K562 (cell line): ENCODE data around the gene DCST1. TPM values are rescaled to one million over a fixed set of nuclear protein-coding genes. Genes with fewer than 3 reads are reported as not detected.
A peak's percentile ranks its signal among the peaks of the same experiment; 100 is the strongest.

ENCODE experiments used
- CBX3 ChIP-seq, 2 experiments: IDR thresholded peaks; 1 replicate in 1 of 2; 2 replicates in 1 of 2; pipeline ENCODE4 v1.6.1; 2012; ENCODE audit warnings: inconsistent platforms in 2 of 2, low read length in 2 of 2, borderline replicate concordance in 1 of 2, control low read depth in 1 of 2
- DMBX1 ChIP-seq: fragments of 250-450 bp; sonication (Bioruptor Pico); IDR thresholded peaks from 2 replicates; pipeline ENCODE4 v1.8.0; 2022; ENCODE audit warnings: inconsistent platforms, mild to moderate bottlenecking, moderate library complexity, borderline replicate concordance
- EGR1 ChIP-seq: fragments of 450-650 bp; conservative IDR thresholded peaks from 2 replicates; pipeline ENCODE4 v1.6.1; 2017; ENCODE audit warnings: mild to moderate bottlenecking
- HDAC2 ChIP-seq: fragments of 450-650 bp; IDR thresholded peaks from 2 replicates; pipeline ENCODE4 v1.6.1; 2016; ENCODE audit warnings: mild to moderate bottlenecking
- ILK ChIP-seq: fragments of 450-650 bp; IDR thresholded peaks from 2 replicates; pipeline ENCODE4 v1.6.1; 2016; ENCODE audit warnings: missing genetic modification characterization, low read depth, mild to moderate bottlenecking, missing compliant biosample characterization, moderate library complexity, borderline replicate concordance
- KDM5B ChIP-seq: fragments of 200-600 bp; sonication (generic); IDR thresholded peaks from 2 replicates; pipeline ENCODE4 v1.6.1; 2012; ENCODE audit warnings: low read depth, mild to moderate bottlenecking, moderate library complexity, low read length, control low read depth, inconsistent platforms; ENCODE audit not compliant: insufficient replicate concordance
- MYC ChIP-seq, 2 experiments: fragments of 250-450 bp in 1 of 2; sonication (Bioruptor Pico) in 1 of 2; IDR thresholded peaks; 2 replicates each; pipeline versions ENCODE4 v1.5.1 to v1.6.1; 2012 to 2021; ENCODE audit warnings: low read depth in 2 of 2, borderline replicate concordance in 1 of 2, improper control_type of control experiment in 1 of 2, low read length in 1 of 2, mild to moderate bottlenecking in 1 of 2, moderate library complexity in 1 of 2
- RBBP5 ChIP-seq: fragments of 200-600 bp; sonication (generic); IDR thresholded peaks from 2 replicates; pipeline ENCODE4 v1.6.1; 2012; ENCODE audit warnings: borderline replicate concordance, mild to moderate bottlenecking, low read length, control low read depth, inconsistent platforms; ENCODE audit not compliant: insufficient read depth, poor library complexity, severe bottlenecking
- SP1 ChIP-seq: sonication (generic); formaldehyde crosslinking; IDR thresholded peaks from 2 replicates; pipeline ENCODE4 v1.8.1; 2022; ENCODE audit warnings: mild to moderate bottlenecking, missing genetic modification reagents
- TEAD2 ChIP-seq: fragments of 450-650 bp; IDR thresholded peaks from 2 replicates; pipeline ENCODE4 v1.6.1; 2016; ENCODE audit warnings: missing genetic modification characterization, control low read depth, missing compliant biosample characterization
- ZBTB7A ChIP-seq: IDR thresholded peaks from 2 replicates; pipeline ENCODE4 v1.6.1; 2011; ENCODE audit warnings: low read depth, mild to moderate bottlenecking, low read length, moderate library complexity, borderline replicate concordance; ENCODE audit not compliant: control insufficient read depth
- ZNF668 ChIP-seq: fragments of 250-450 bp; sonication (Bioruptor Pico); IDR thresholded peaks from 2 replicates; pipeline ENCODE4 v1.8.0; 2022; ENCODE audit warnings: mild to moderate bottlenecking, inconsistent platforms
- polyA plus RNA-seq, 8 experiments: library from polyadenylated mRNA; depleted of rRNA in 4 of 8; stranded (reverse) in 5 of 8; unstranded in 3 of 8; fragments of >200 nt; fragmentation: Nextera tagmentation in 2 of 8; fragmentation: Illumina TruSeq in 1 of 8; extraction: Ambion mirVana in 2 of 8; extraction: Trizol in 1 of 8; gene quantifications; 2 replicates each; pipeline versions ENCODE4 v1.2.1 to v1.2.3, GENCODE V29; 2011 to 2014; ENCODE audit warnings: inconsistent platforms in 1 of 8, missing spikeins in 1 of 8
- total RNA-seq, 7 experiments: library from RNA; depleted of rRNA in 6 of 7; stranded (reverse); fragments of >200 nt in 6 of 7; fragmentation: Illumina TruSeq in 2 of 7; extraction: Trizol in 2 of 7; gene quantifications; 2 replicates each; pipeline versions ENCODE4 v1.2.1 to v1.2.3, GENCODE V29; 2011 to 2021; ENCODE audit warnings: low replicate concordance in 1 of 7
- TF ChIP-seq, protein P1 (sequence below), 2 experiments: fragments of 450-650 bp; formaldehyde crosslinking in 1 of 2; IDR thresholded peaks; 2 replicates each; pipeline versions ENCODE4 v1.4.0 to v1.6.1; 2014 to 2020; ENCODE audit warnings: mild to moderate bottlenecking in 2 of 2, borderline replicate concordance in 1 of 2, low read depth in 1 of 2
- TF ChIP-seq, protein P2 (sequence below), 2 experiments: fragments of 250-450 bp in 1 of 2; fragments of 450-650 bp in 1 of 2; sonication (Bioruptor Pico) in 1 of 2; IDR thresholded peaks; 2 replicates each; pipeline versions ENCODE4 v1.6.1 to v1.8.0; 2016 to 2021; ENCODE audit warnings: mild to moderate bottlenecking in 2 of 2, moderate library complexity in 2 of 2, missing compliant biosample characterization in 1 of 2, missing genetic modification characterization in 1 of 2
- TF ChIP-seq, protein P3 (sequence below): sonication (generic); formaldehyde crosslinking; IDR thresholded peaks from 2 replicates; pipeline ENCODE4 v1.8.0; 2022; ENCODE audit warnings: mild to moderate bottlenecking, missing genetic modification reagents

The DCST1 gene
- total and polyA plus RNA-seq, 9 of the 15 experiments (the other 6 are each of a cell fraction or from before 2014, with no cell fraction given): not detected

DNA sequence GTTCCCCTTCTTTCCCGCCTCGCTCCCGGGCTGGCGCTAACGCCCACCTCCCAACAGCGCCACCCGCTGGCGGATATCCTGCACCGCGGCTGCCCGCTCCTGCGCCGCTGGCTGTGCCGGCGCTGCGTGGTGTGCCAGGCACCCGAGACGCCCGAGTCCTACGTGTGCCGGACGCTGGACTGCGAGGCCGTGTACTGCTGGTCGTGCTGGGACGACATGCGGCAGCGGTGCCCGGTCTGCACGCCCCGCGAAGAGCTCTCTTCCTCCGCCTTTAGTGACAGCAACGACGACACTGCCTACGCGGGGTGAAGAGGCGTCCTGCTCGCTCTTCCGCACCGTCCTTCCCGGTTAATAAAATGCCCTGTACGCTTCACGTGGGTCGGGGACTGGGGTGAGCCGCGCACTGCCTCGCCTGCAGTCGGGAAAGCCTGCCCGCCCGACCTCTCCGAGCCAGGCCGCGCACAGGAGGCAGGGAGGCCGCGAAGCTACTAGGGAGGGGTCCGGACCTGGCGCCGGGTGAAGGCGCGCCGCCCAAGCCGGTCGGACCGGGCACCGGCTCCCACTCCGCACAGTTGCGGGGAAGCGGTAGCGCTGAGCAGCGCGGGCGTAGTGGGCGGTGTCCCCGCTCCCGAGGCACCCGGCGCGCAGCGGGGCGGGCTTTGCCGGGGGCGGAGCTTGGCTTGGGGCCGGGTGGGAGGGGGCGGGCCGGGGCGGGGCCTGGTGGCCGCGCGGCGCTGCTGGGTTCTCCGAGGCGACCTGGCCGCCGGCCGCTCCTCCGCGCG, 17.1 kb downstream of the DCST1 start, which contains the start of gene ADAM15 (continued):
- peak; percentile 84 for TF ChIP-seq EGR1
- TF ChIP-seq, protein P1, sequence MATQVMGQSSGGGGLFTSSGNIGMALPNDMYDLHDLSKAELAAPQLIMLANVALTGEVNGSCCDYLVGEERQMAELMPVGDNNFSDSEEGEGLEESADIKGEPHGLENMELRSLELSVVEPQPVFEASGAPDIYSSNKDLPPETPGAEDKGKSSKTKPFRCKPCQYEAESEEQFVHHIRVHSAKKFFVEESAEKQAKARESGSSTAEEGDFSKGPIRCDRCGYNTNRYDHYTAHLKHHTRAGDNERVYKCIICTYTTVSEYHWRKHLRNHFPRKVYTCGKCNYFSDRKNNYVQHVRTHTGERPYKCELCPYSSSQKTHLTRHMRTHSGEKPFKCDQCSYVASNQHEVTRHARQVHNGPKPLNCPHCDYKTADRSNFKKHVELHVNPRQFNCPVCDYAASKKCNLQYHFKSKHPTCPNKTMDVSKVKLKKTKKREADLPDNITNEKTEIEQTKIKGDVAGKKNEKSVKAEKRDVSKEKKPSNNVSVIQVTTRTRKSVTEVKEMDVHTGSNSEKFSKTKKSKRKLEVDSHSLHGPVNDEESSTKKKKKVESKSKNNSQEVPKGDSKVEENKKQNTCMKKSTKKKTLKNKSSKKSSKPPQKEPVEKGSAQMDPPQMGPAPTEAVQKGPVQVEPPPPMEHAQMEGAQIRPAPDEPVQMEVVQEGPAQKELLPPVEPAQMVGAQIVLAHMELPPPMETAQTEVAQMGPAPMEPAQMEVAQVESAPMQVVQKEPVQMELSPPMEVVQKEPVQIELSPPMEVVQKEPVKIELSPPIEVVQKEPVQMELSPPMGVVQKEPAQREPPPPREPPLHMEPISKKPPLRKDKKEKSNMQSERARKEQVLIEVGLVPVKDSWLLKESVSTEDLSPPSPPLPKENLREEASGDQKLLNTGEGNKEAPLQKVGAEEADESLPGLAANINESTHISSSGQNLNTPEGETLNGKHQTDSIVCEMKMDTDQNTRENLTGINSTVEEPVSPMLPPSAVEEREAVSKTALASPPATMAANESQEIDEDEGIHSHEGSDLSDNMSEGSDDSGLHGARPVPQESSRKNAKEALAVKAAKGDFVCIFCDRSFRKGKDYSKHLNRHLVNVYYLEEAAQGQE (IDR thresholded peaks at IDR 0.05; ENCODE audit: borderline replicate concordance): peak; percentile 67
- TF ChIP-seq, protein P1 (CRISPR knock-in tag; IDR thresholded peaks at IDR 0.05; ENCODE audit: low read depth): 0 out of 2 replicates have a peak, but pooled peaks have one; percentile 19
- TF ChIP-seq CBX3 (IDR thresholded peaks at IDR 0.05; ENCODE audit: borderline replicate concordance in 1 of 2, low read length in 2 of 2): 0 out of 3 replicates have a peak, but pooled peaks of 1 of the 2 experiments have one; percentile 51
- peak; percentile 69 for TF ChIP-seq RBBP5
- peak; percentile 70; the same call in 1 of the 2 replicates for TF ChIP-seq ZBTB7A
- TF ChIP-seq KDM5B: peak; percentile 66
- TF ChIP-seq TEAD2 (tag): no peak
- TF ChIP-seq, protein P2, sequence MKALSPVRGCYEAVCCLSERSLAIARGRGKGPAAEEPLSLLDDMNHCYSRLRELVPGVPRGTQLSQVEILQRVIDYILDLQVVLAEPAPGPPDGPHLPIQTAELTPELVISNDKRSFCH (CRISPR knock-in tag; IDR thresholded peaks at IDR 0.05): no peak
- TF ChIP-seq, protein P2 (tag; IDR thresholded peaks at IDR 0.05): peak; percentile 86; the same call in 1 of the 2 replicates
- no peak for TF ChIP-seq ILK (tag)
- TF ChIP-seq HDAC2: peak; percentile 47; the same call in 1 of the 2 replicates
- TF ChIP-seq, protein P3, sequence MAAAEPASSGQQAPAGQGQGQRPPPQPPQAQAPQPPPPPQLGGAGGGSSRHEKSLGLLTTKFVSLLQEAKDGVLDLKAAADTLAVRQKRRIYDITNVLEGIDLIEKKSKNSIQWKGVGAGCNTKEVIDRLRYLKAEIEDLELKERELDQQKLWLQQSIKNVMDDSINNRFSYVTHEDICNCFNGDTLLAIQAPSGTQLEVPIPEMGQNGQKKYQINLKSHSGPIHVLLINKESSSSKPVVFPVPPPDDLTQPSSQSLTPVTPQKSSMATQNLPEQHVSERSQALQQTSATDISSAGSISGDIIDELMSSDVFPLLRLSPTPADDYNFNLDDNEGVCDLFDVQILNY (CRISPR knock-in tag): peak; percentile 2; the same call in 1 of the 2 replicates
- TF ChIP-seq DMBX1 (CRISPR knock-in tag): 0 out of 2 replicates have a peak, but pooled peaks have one; percentile 2
- TF ChIP-seq ZNF668 (CRISPR knock-in tag): no peak
- peak; percentile 74 for TF ChIP-seq MYC (IDR thresholded peaks at IDR 0.05; ENCODE audit: low read depth, low read length)
- TF ChIP-seq MYC (CRISPR knock-in tag; IDR thresholded peaks at IDR 0.05; ENCODE audit: borderline replicate concordance, low read depth): peak; percentile 83; the same call in 1 of the 2 replicates
- TF ChIP-seq SP1: peak; percentile 97
